HFF-Myc (cell line): ENCODE results near the gene CST9.

ENCODE experiments used
- DNase-seq: peaks from one replicate; pipeline ENCODE4 v3.0.0-alpha.2; 2011; ENCODE audit warnings: low read depth; ENCODE audit errors: extremely low read depth
- H3K4me3 ChIP-seq: replicated peaks from 2 replicates; pipeline ENCODE4 v1.5.1; 2011; ENCODE audit warnings: low read depth, mild to moderate bottlenecking, control low read depth, low read length
- TF ChIP-seq, protein P1 (sequence below): IDR thresholded peaks from 2 replicates; pipeline ENCODE4 v1.5.1; 2012; ENCODE audit warnings: mild to moderate bottlenecking, low read depth, low read length, control low read depth; ENCODE audit errors: missing control alignments

The CST9 gene

GRCh38 chr20:23651117-23651516 lies 45.4 kb upstream of the CST9 start:
- TF ChIP-seq, protein P1, sequence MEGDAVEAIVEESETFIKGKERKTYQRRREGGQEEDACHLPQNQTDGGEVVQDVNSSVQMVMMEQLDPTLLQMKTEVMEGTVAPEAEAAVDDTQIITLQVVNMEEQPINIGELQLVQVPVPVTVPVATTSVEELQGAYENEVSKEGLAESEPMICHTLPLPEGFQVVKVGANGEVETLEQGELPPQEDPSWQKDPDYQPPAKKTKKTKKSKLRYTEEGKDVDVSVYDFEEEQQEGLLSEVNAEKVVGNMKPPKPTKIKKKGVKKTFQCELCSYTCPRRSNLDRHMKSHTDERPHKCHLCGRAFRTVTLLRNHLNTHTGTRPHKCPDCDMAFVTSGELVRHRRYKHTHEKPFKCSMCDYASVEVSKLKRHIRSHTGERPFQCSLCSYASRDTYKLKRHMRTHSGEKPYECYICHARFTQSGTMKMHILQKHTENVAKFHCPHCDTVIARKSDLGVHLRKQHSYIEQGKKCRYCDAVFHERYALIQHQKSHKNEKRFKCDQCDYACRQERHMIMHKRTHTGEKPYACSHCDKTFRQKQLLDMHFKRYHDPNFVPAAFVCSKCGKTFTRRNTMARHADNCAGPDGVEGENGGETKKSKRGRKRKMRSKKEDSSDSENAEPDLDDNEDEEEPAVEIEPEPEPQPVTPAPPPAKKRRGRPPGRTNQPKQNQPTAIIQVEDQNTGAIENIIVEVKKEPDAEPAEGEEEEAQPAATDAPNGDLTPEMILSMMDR, result no peak
- DNase-seq, result no peak
- no peak overlapping the region for H3K4me3 ChIP-seq

DNA sequence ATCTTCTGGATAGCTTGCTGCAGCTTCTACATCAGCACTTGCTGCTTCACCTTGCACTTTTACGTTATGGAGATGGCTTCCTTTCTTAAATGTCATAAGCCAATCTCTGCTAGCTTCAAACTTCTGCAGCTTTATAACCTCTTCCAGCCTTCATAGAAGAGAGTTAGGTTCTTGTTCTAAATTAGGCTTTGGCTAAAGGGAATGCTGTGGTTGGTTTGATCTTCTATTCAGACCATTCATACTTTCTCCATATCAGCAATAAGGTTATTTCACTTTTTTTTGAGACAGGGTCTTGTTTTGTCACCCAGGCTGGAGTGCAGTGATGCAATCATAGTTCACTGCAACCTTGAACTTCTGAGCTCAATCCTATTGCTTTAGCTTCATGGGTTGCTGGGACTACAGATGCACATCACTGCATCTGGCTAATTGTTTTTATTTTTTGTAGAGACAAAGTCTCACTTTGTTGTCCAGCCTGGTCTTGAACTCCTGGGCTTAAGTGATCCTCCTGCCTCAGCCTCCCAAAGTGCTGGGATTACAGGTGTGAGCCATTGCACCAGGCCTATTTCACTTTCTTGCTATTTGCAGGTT lies 44.2 kb upstream of the CST9 start:
- TF ChIP-seq, protein P1, result no peak
- no peak overlapping the region for H3K4me3 ChIP-seq
- DNase-seq, result no peak

GRCh38 chr20:23649242-23649641 lies 43.5 kb upstream of the CST9 start:
- no peak for DNase-seq
- TF ChIP-seq, protein P1, result no peak
- no peak overlapping the region for H3K4me3 ChIP-seq

GRCh38 chr20:23647346-23647745 lies 41.6 kb upstream of the CST9 start:
- TF ChIP-seq, protein P1, result no peak
- no peak for DNase-seq
- H3K4me3 ChIP-seq, result no peak overlapping the region

DNA sequence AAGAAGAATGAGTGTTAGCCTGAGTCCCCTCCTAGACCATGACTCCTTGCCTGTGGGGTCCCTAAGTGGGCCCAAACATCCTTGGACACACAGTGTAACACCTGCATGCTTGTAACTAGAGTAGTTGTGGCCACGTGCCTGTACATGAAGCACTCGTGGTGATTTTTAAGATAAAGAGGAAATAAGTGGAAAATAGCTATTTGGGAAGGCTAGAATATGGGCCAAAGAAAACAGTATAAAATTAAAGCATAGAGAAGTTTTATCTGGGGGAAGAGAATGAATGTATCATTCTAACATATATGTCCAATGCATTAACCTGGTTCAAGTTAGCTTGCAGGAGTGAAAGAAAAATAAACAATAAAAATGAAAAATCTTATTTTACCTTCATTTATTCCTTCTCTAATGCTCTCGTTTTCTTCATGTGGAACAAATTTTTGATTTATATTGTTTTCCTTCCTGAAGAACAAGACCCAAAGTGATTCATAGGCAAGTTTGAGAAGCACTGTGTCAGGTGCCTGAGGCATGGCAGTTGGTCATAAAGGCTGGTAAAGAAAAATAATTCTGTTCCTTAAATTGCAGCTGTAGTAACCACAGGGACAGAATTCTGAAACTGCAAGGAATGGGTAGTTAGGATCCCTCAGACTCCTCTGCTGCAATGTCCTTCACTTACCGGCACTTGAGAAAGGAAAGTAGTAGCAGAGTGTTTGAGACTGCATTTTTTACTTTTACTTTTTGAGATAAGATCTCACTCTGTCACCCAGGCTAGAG lies 40.6 kb upstream of the CST9 start:
- TF ChIP-seq, protein P1, result no peak
- no peak for DNase-seq
- no peak overlapping the region for H3K4me3 ChIP-seq

DNA sequence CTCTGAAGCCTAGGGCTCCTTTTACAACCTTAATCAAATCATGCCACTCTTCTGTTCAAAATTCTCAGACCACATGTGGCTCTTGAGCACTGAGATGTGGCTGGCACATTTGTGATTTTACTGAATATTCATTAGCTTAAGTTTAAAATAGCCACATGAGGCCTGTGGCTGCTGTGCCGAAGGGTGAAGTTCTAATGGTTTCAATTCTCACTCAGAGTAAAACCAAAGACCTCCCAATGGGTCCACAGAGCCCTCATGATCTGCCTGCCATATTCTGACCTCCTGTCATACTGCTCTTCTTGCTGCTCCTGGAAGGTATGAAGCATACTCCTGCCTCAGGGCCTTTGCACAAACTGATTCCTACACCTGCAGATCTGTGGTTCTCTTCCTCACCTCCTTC lies 39.9 kb upstream of the CST9 start:
- TF ChIP-seq, protein P1, result no peak
- DNase-seq, result no peak

More for the DNA sequence above, 39.9 kb upstream of the CST9 start:
- no peak overlapping the region for H3K4me3 ChIP-seq
